Thyroid gland (tissue), 4 donors: Measurements from ENCODE around the gene PDE8B. TPM values are rescaled to one million over a fixed set of nuclear protein-coding genes. Genes with fewer than 3 reads are reported as not detected.
A peak's percentile ranks its signal among the peaks of the same experiment; 100 is the strongest.

ENCODE experiments used
- DNase-seq, 2 donors: peaks; one replicate each; pipeline ENCODE4 v3.0.0-alpha.2; 2019
- H3K27ac ChIP-seq, 3 donors: fragments of 200-600 bp; sonication (generic); 1 replicate in 2 of 3; 2 replicates in 1 of 3; pipeline ENCODE4 v1.5.1; 2016 to 2019; ENCODE audit warnings: mild to moderate bottlenecking in 1 of 3, moderate library complexity in 1 of 3
- H3K27me3 ChIP-seq: fragments of 200-600 bp; sonication (generic); one replicate; pipeline ENCODE4 v1.5.1; 2019
- H3K36me3 ChIP-seq, 2 donors: fragments of 200-600 bp; sonication (generic); one replicate each; pipeline ENCODE4 v1.5.1; 2016 to 2019
- H3K4me1 ChIP-seq, 2 donors: fragments of 200-600 bp; sonication (generic); one replicate each; pipeline ENCODE4 v1.5.1; 2017 to 2019
- H3K4me3 ChIP-seq, 3 donors: fragments of 200-600 bp; sonication (generic); replicated peaks in 1 of 3; 1 replicate in 2 of 3; 2 replicates in 1 of 3; pipeline ENCODE4 v1.5.1; 2016; ENCODE audit warnings: mild to moderate bottlenecking in 1 of 3
- H3K9me3 ChIP-seq: fragments of 200-600 bp; sonication (generic); one replicate; pipeline ENCODE4 v1.5.1; 2017
- POLR2A ChIP-seq, 2 donors: fragments of 450-650 bp; IDR thresholded peaks; one replicate each; pipeline ENCODE4 v1.6.1; 2017; ENCODE audit warnings: antibody characterized with exemption in 2 of 2, mild to moderate bottlenecking in 2 of 2, moderate library complexity in 1 of 2
- WGBS, 2 donors: methylation state at CpG; one replicate each; pipeline ENCODE4 v1.1.5; 2017; 5-methylcytosine and 5-hydroxymethylcytosine counted together
- intact Hi-C: fragments of 100-400 bp; cut with DNase I; formaldehyde crosslinking; loops from one replicate; pipeline ENCODE4 v1.15.1; 2023
- total RNA-seq, 4 donors: library from RNA; depleted of rRNA; stranded (reverse); fragments of >200 nt; gene quantifications; one replicate each; pipeline ENCODE4 v1.2.3, GENCODE V29; 2016
- TF ChIP-seq, protein P1 (sequence below), 6 experiments: fragments of 200-600 bp in 3 of 6; fragments of 450-650 bp in 3 of 6; sonication (generic) in 3 of 6; IDR thresholded peaks; one replicate each; pipeline ENCODE4 v1.5.1; 2016 to 2019; ENCODE audit warnings: antibody characterized with exemption in 6 of 6, mild to moderate bottlenecking in 2 of 6, inconsistent platforms in 1 of 6, moderate library complexity in 1 of 6

The PDE8B gene
- total RNA-seq, 4 donors from 2014 or later, result 113 to 279 (median 218) TPM

GRCh38 chr5:77282337-77283027 is 72.0 kb downstream of the PDE8B start:
- DNase-seq, result peak; percentile 63 to 73
- Histone ChIP-seq H3K36me3 (no peaks in the 10 kb centered on the region), H3K4me1 (peaks cover 73 to 76% of the 10 kb centered on the region in 2 donors), H3K27me3 (no peaks in the 10 kb centered on the region), H3K4me3 (no peak overlapping the region), H3K9me3 (no peaks in the 10 kb centered on the region), H3K27ac (peak overlapping the region; percentile 76 to 94 (median 79))
- TF ChIP-seq, protein P1, sequence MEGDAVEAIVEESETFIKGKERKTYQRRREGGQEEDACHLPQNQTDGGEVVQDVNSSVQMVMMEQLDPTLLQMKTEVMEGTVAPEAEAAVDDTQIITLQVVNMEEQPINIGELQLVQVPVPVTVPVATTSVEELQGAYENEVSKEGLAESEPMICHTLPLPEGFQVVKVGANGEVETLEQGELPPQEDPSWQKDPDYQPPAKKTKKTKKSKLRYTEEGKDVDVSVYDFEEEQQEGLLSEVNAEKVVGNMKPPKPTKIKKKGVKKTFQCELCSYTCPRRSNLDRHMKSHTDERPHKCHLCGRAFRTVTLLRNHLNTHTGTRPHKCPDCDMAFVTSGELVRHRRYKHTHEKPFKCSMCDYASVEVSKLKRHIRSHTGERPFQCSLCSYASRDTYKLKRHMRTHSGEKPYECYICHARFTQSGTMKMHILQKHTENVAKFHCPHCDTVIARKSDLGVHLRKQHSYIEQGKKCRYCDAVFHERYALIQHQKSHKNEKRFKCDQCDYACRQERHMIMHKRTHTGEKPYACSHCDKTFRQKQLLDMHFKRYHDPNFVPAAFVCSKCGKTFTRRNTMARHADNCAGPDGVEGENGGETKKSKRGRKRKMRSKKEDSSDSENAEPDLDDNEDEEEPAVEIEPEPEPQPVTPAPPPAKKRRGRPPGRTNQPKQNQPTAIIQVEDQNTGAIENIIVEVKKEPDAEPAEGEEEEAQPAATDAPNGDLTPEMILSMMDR (IDR thresholded peaks at IDR 0.05), result peak in 1 of 6 experiments; percentile 12
- TF ChIP-seq POLR2A (IDR thresholded peaks at IDR 0.05), result no peak
- 64 to 71% methylated on average over 10 to 11 of the region's 11 CpGs for WGBS, 2 donors
- intact Hi-C loops, result no loop called here

GRCh38 chr5:77285251-77285841 is 74.9 kb downstream of the PDE8B start:
- H3K4me1 ChIP-seq, result peaks cover 53 to 56% of the 10 kb centered on the region in 2 donors
- H3K4me3 ChIP-seq, result no peak overlapping the region
- no peak for DNase-seq
- H3K27me3 ChIP-seq, result no peaks in the 10 kb centered on the region
- intact Hi-C loops, result no loop called here
- 84 to 85% methylated on average over 4 of the region's 4 CpGs for WGBS, 2 donors
- H3K27ac ChIP-seq, result peak overlapping the region in 2 of 3 donors; percentile 1 to 76
- TF ChIP-seq, protein P1 (IDR thresholded peaks at IDR 0.05), result no peak
- TF ChIP-seq POLR2A (IDR thresholded peaks at IDR 0.05), result no peak
- no peaks in the 10 kb centered on the region for H3K9me3 ChIP-seq
- H3K36me3 ChIP-seq, result no peaks in the 10 kb centered on the region

GRCh38 chr5:77292026-77292757 is 81.7 kb downstream of the PDE8B start:
- WGBS, 2 donors, result 88 to 91% methylated on average over 3 of the region's 3 CpGs
- H3K36me3 ChIP-seq, result no peaks in the 10 kb centered on the region
- H3K9me3 ChIP-seq, result no peaks in the 10 kb centered on the region
- H3K27me3 ChIP-seq, result no peaks in the 10 kb centered on the region
- peaks cover 29 to 42% of the 10 kb centered on the region in 2 donors for H3K4me1 ChIP-seq
- no peak overlapping the region for H3K4me3 ChIP-seq
- H3K27ac ChIP-seq, result peak overlapping the region in 1 of 3 donors; percentile 37
- intact Hi-C loops, result no loop called here
- DNase-seq, result no peak
- TF ChIP-seq, protein P1 (IDR thresholded peaks at IDR 0.05), result no peak
- TF ChIP-seq POLR2A (IDR thresholded peaks at IDR 0.05), result no peak

GRCh38 chr5:77294185-77294584 is 83.7 kb downstream of the PDE8B start:
- DNase-seq, result no peak
- 68 to 77% methylated on average over 3 of the region's 3 CpGs for WGBS, 2 donors
- Histone ChIP-seq H3K4me1 (peaks cover 24 to 36% of the 10 kb centered on the region in 2 donors), H3K4me3 (no peak overlapping the region), H3K9me3 (no peaks in the 10 kb centered on the region), H3K27ac (no peak overlapping the region), H3K36me3 (no peaks in the 10 kb centered on the region), H3K27me3 (no peaks in the 10 kb centered on the region)
- no peak for TF ChIP-seq POLR2A (IDR thresholded peaks at IDR 0.05)
- TF ChIP-seq, protein P1 (IDR thresholded peaks at IDR 0.05), result no peak
- intact Hi-C loops, result no loop called here
